ENCODE results near the gene RAD18.

RAD18 gene

GRCh38 chr3:8982509-8982908 lies 19.2 kb upstream of the RAD18 start:
- Mint-ChIP-seq H3K4me1 (ENCODE audit: low read depth in 2 of 2) (no peaks in the 10 kb centered on the region), H3K9me3 (no peaks in the 10 kb centered on the region), H3K27ac (no peak overlapping the region), H3K4me3 (no peak overlapping the region), H3K36me3 (ENCODE audit: insufficient read depth) (no peaks in the 10 kb centered on the region), H3K27me3 (peaks cover 41 to 62% of the 10 kb centered on the region in 2 donors)
- no peak for DNase-seq
- no peak for ATAC-seq (replicated peaks)

- DNase-seq (no peak), ATAC-seq (replicated peaks) (no peak)
- Mint-ChIP-seq H3K27ac (no peak overlapping the region), H3K4me1 (ENCODE audit: low read depth in 2 of 2) (no peaks in the 10 kb centered on the region), H3K36me3 (ENCODE audit: insufficient read depth) (no peaks in the 10 kb centered on the region), H3K4me3 (no peak overlapping the region), H3K9me3 (no peaks in the 10 kb centered on the region), H3K27me3 (peaks cover 41 to 64% of the 10 kb centered on the region in 2 donors)
Observed at GRCh38 chr3:8981700-8982099, 18.4 kb upstream of the RAD18 start.

GRCh38 chr3:8981296-8981695 lies 18.0 kb upstream of the RAD18 start:
- H3K9me3 Mint-ChIP-seq: no peaks in the 10 kb centered on the region
- H3K27ac Mint-ChIP-seq: no peak overlapping the region
- H3K27me3 Mint-ChIP-seq: peaks cover 41 to 64% of the 10 kb centered on the region in 2 donors
- H3K4me3 Mint-ChIP-seq: no peak overlapping the region
- no peaks in the 10 kb centered on the region for H3K36me3 Mint-ChIP-seq (ENCODE audit: insufficient read depth)
- ATAC-seq (replicated peaks) (no peak), DNase-seq (no peak)
- no peaks in the 10 kb centered on the region for H3K4me1 Mint-ChIP-seq (ENCODE audit: low read depth in 2 of 2)

- Mint-ChIP-seq H3K27me3 (peaks cover 41 to 64% of the 10 kb centered on the region in 2 donors), H3K4me3 (no peak overlapping the region), H3K9me3 (no peaks in the 10 kb centered on the region), H3K27ac (no peak overlapping the region), H3K4me1 (ENCODE audit: low read depth in 2 of 2) (no peaks in the 10 kb centered on the region), H3K36me3 (ENCODE audit: insufficient read depth) (no peaks in the 10 kb centered on the region)
- DNase-seq (no peak), ATAC-seq (replicated peaks) (no peak)
Observed at GRCh38 chr3:8980756-8981257, 17.5 kb upstream of the RAD18 start.

GRCh38 chr3:8979262-8979661 lies 16.0 kb upstream of the RAD18 start:
- Mint-ChIP-seq H3K9me3 (no peaks in the 10 kb centered on the region), H3K27me3 (peaks cover 41 to 64% of the 10 kb centered on the region in 2 donors), H3K4me3 (no peak overlapping the region), H3K4me1 (ENCODE audit: low read depth in 2 of 2) (no peaks in the 10 kb centered on the region), H3K36me3 (ENCODE audit: insufficient read depth) (no peaks in the 10 kb centered on the region), H3K27ac (no peak overlapping the region)
- ATAC-seq (replicated peaks) (no peak), DNase-seq (no peak)

GRCh38 chr3:8978551-8978950 lies 15.3 kb upstream of the RAD18 start:
- Mint-ChIP-seq H3K27ac (no peak overlapping the region), H3K9me3 (no peaks in the 10 kb centered on the region), H3K27me3 (peaks cover 41 to 59% of the 10 kb centered on the region in 2 donors), H3K4me3 (no peak overlapping the region), H3K4me1 (ENCODE audit: low read depth in 2 of 2) (no peaks in the 10 kb centered on the region), H3K36me3 (ENCODE audit: insufficient read depth) (no peaks in the 10 kb centered on the region)
- ATAC-seq (replicated peaks): no peak
- DNase-seq: no peak

- ATAC-seq (replicated peaks) (no peak), DNase-seq (no peak)
- H3K4me1 Mint-ChIP-seq (ENCODE audit: low read depth in 2 of 2): no peaks in the 10 kb centered on the region
- no peak overlapping the region for H3K4me3 Mint-ChIP-seq
- no peaks in the 10 kb centered on the region for H3K36me3 Mint-ChIP-seq (ENCODE audit: insufficient read depth)
- no peak overlapping the region for H3K27ac Mint-ChIP-seq
- peaks cover 29 to 41% of the 10 kb centered on the region in 2 donors for H3K27me3 Mint-ChIP-seq
- no peaks in the 10 kb centered on the region for H3K9me3 Mint-ChIP-seq
Observed at GRCh38 chr3:8976540-8977182, 13.4 kb upstream of the RAD18 start.

- H3K27ac Mint-ChIP-seq: no peak overlapping the region
- H3K4me3 Mint-ChIP-seq: no peak overlapping the region
- H3K27me3 Mint-ChIP-seq: peaks cover 16 to 28% of the 10 kb centered on the region in 2 donors
- DNase-seq (no peak), ATAC-seq (replicated peaks) (no peak)
- H3K9me3 Mint-ChIP-seq: no peaks in the 10 kb centered on the region
- peaks cover 3 to 5% of the 10 kb centered on the region in 2 donors for H3K4me1 Mint-ChIP-seq (ENCODE audit: low read depth in 2 of 2)
- H3K36me3 Mint-ChIP-seq (ENCODE audit: insufficient read depth): no peaks in the 10 kb centered on the region
Observed at GRCh38 chr3:8975081-8976020, 12.1 kb upstream of the RAD18 start.

GRCh38 chr3:8974458-8974857 lies 11.2 kb upstream of the RAD18 start:
- DNase-seq: no peak
- H3K4me1 Mint-ChIP-seq (ENCODE audit: low read depth in 2 of 2): peaks cover 3 to 5% of the 10 kb centered on the region in 2 donors
- H3K27ac Mint-ChIP-seq: no peak overlapping the region
- H3K27me3 Mint-ChIP-seq: peaks cover 10 to 19% of the 10 kb centered on the region in 2 donors
- no peaks in the 10 kb centered on the region for H3K9me3 Mint-ChIP-seq
- H3K36me3 Mint-ChIP-seq (ENCODE audit: insufficient read depth): no peaks in the 10 kb centered on the region
- no peak for ATAC-seq (replicated peaks)
- H3K4me3 Mint-ChIP-seq: no peak overlapping the region

GRCh38 chr3:8972639-8973038 lies 9.4 kb upstream of the RAD18 start:
- H3K27me3 Mint-ChIP-seq: peaks cover 10 to 16% of the 10 kb centered on the region in 2 donors
- H3K36me3 Mint-ChIP-seq (ENCODE audit: insufficient read depth): no peaks in the 10 kb centered on the region
- H3K9me3 Mint-ChIP-seq: no peaks in the 10 kb centered on the region
- DNase-seq (no peak), ATAC-seq (replicated peaks) (peak; percentile 26)
- peaks cover 3 to 5% of the 10 kb centered on the region in 2 donors for H3K4me1 Mint-ChIP-seq (ENCODE audit: low read depth in 2 of 2)
- no peak overlapping the region for H3K27ac Mint-ChIP-seq
- no peak overlapping the region for H3K4me3 Mint-ChIP-seq

GRCh38 chr3:8970971-8971589 lies 7.8 kb upstream of the RAD18 start:
- no peak overlapping the region for H3K4me3 Mint-ChIP-seq
- DNase-seq: peak; percentile 72 to 79 (median 74)
- no peaks in the 10 kb centered on the region for H3K9me3 Mint-ChIP-seq
- peaks cover 9 to 16% of the 10 kb centered on the region in 2 donors for H3K27me3 Mint-ChIP-seq
- peak; percentile 90 for ATAC-seq (replicated peaks)
- H3K36me3 Mint-ChIP-seq (ENCODE audit: insufficient read depth): no peaks in the 10 kb centered on the region
- H3K27ac Mint-ChIP-seq: peak overlapping the region in 1 of 2 donors; percentile 15
- peaks cover 3 to 5% of the 10 kb centered on the region in 2 donors for H3K4me1 Mint-ChIP-seq (ENCODE audit: low read depth in 2 of 2)

GRCh38 chr3:8969241-8969640 lies 6.0 kb upstream of the RAD18 start:
- Mint-ChIP-seq H3K4me3 (no peak overlapping the region), H3K36me3 (ENCODE audit: insufficient read depth) (no peaks in the 10 kb centered on the region), H3K4me1 (ENCODE audit: low read depth in 2 of 2) (peaks cover 3 to 5% of the 10 kb centered on the region in 2 donors), H3K9me3 (no peaks in the 10 kb centered on the region), H3K27ac (no peak overlapping the region), H3K27me3 (peaks cover 9 to 16% of the 10 kb centered on the region in 2 donors)
- ATAC-seq (replicated peaks) (no peak), DNase-seq (no peak)

- no peak overlapping the region for H3K4me3 Mint-ChIP-seq
- H3K27ac Mint-ChIP-seq: no peak overlapping the region
Observed at GRCh38 chr3:8968375-8968882, 5.2 kb upstream of the RAD18 start.

More at GRCh38 chr3:8968375-8968882, 5.2 kb upstream of the RAD18 start:
- peaks cover 3 to 6% of the 10 kb centered on the region in 2 donors for H3K4me1 Mint-ChIP-seq (ENCODE audit: low read depth in 2 of 2)
- no peak for DNase-seq
- H3K9me3 Mint-ChIP-seq: no peaks in the 10 kb centered on the region
- H3K36me3 Mint-ChIP-seq (ENCODE audit: insufficient read depth): peaks cover 3% of the 10 kb centered on the region
- peaks cover 9 to 16% of the 10 kb centered on the region in 2 donors for H3K27me3 Mint-ChIP-seq
- no peak for ATAC-seq (replicated peaks)
